MM.1S (cell line): Measurements from ENCODE around the gene EFCAB5.
"Not testable (repeated sequence)": the region's sequence is repeated elsewhere in the genome, so short reads cannot be mapped to it uniquely, and the experiment has no call there.

ENCODE experiments used
- DNase-seq: peaks from one replicate; pipeline ENCODE4 v3.0.0-alpha.2; 2015
- H2AFZ ChIP-seq: fragments of 300-600 bp; sonication (generic); 2 replicates; pipeline ENCODE4 v1.6.0; 2016; ENCODE audit warnings: antibody characterized with exemption, low read length
- H3F3A ChIP-seq: fragments of 300-600 bp; sonication (generic); 2 replicates; pipeline ENCODE4 v1.6.1; 2016; ENCODE audit warnings: mild to moderate bottlenecking, antibody characterized with exemption, low read length, moderate library complexity, mixed read lengths; ENCODE audit not compliant: insufficient read depth
- H3K27ac ChIP-seq: fragments of 300-600 bp; sonication (generic); 2 replicates; pipeline ENCODE4 v1.5.1; 2016; ENCODE audit warnings: mild to moderate bottlenecking, low read length
- H3K27me3 ChIP-seq: fragments of 300-600 bp; sonication (generic); replicated peaks from 2 replicates; pipeline ENCODE4 v1.6.0; 2016; ENCODE audit warnings: low read length; ENCODE audit not compliant: insufficient read depth
- H3K36me3 ChIP-seq: fragments of 300-600 bp; sonication (generic); replicated peaks from 2 replicates; pipeline ENCODE4 v1.6.1; 2016; ENCODE audit warnings: mild to moderate bottlenecking, low read length, mixed read lengths; ENCODE audit not compliant: insufficient read depth
- H3K4me1 ChIP-seq: fragments of 300-600 bp; sonication (generic); 2 replicates; pipeline ENCODE4 v1.6.1; 2016; ENCODE audit warnings: low read length, mixed read lengths
- H3K4me2 ChIP-seq: fragments of 300-600 bp; sonication (generic); 2 replicates; pipeline ENCODE4 v1.6.0; 2016; ENCODE audit warnings: low read depth, low read length
- H3K4me3 ChIP-seq: fragments of 300-600 bp; sonication (generic); 2 replicates; pipeline ENCODE4 v1.5.1; 2016; ENCODE audit warnings: low read length, mixed read lengths
- H3K79me2 ChIP-seq: fragments of 300-600 bp; sonication (generic); 2 replicates; pipeline ENCODE4 v1.6.1; 2016; ENCODE audit warnings: mixed run types, low read length, mixed read lengths
- H3K9ac ChIP-seq: fragments of 300-600 bp; sonication (generic); 2 replicates; pipeline ENCODE4 v1.6.1; 2016; ENCODE audit warnings: low read length, mixed read lengths
- H3K9me2 ChIP-seq: fragments of 300-600 bp; sonication (generic); replicated peaks from 2 replicates; pipeline ENCODE4 v1.6.1; 2016; ENCODE audit warnings: mild to moderate bottlenecking, low read length, mixed read lengths; ENCODE audit not compliant: insufficient read depth
- H3K9me3 ChIP-seq: fragments of 300-600 bp; sonication (generic); replicated peaks from 2 replicates; pipeline ENCODE4 v1.6.1; 2016; ENCODE audit warnings: mild to moderate bottlenecking, low read length, mixed read lengths; ENCODE audit not compliant: insufficient read depth
- H4K20me1 ChIP-seq: fragments of 300-600 bp; sonication (generic); 2 replicates; pipeline ENCODE4 v1.6.1; 2016; ENCODE audit warnings: mild to moderate bottlenecking, low read length, moderate library complexity, mixed read lengths; ENCODE audit not compliant: insufficient read depth
- EZH2 ChIP-seq: fragments of 300-600 bp; sonication (generic); optimal IDR thresholded peaks from 2 replicates; pipeline ENCODE3; 2017; ENCODE audit warnings: low read depth, mild to moderate bottlenecking, antibody characterized with exemption, low read length, mixed read lengths
- EZH2phosphoT487 ChIP-seq: fragments of 300-600 bp; sonication (generic); IDR thresholded peaks from 2 replicates; pipeline ENCODE4 v1.6.1; 2018; ENCODE audit warnings: antibody characterized with exemption, low read length
- TF ChIP-seq, protein P1 (sequence below): fragments of 300-600 bp; sonication (generic); IDR thresholded peaks from 2 replicates; pipeline ENCODE4 v1.5.1; 2016; ENCODE audit warnings: antibody characterized with exemption, low read length, mixed read lengths

EFCAB5 gene

GRCh38 chr17:30116345-30116660 is 174.9 kb downstream of the EFCAB5 start:
- peak overlapping the region; percentile 87 for H3K9ac ChIP-seq
- H3K4me3 ChIP-seq, result peak overlapping the region; percentile 93
- peak overlapping the region; percentile 95 for H2AFZ ChIP-seq
- TF ChIP-seq EZH2, result no peak
- TF ChIP-seq EZH2phosphoT487, result no peak
- TF ChIP-seq, protein P1, sequence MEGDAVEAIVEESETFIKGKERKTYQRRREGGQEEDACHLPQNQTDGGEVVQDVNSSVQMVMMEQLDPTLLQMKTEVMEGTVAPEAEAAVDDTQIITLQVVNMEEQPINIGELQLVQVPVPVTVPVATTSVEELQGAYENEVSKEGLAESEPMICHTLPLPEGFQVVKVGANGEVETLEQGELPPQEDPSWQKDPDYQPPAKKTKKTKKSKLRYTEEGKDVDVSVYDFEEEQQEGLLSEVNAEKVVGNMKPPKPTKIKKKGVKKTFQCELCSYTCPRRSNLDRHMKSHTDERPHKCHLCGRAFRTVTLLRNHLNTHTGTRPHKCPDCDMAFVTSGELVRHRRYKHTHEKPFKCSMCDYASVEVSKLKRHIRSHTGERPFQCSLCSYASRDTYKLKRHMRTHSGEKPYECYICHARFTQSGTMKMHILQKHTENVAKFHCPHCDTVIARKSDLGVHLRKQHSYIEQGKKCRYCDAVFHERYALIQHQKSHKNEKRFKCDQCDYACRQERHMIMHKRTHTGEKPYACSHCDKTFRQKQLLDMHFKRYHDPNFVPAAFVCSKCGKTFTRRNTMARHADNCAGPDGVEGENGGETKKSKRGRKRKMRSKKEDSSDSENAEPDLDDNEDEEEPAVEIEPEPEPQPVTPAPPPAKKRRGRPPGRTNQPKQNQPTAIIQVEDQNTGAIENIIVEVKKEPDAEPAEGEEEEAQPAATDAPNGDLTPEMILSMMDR, result no peak
- H3K27ac ChIP-seq, result peak overlapping the region; percentile 40; the same call in 1 of the 2 replicates
- no peaks in the 10 kb centered on the region for H3K27me3 ChIP-seq
- H3F3A ChIP-seq, result peaks cover 30% of the 10 kb centered on the region
- H3K4me2 ChIP-seq, result peak overlapping the region; percentile 65; the same call in 1 of the 2 replicates
- peaks cover 25% of the 10 kb centered on the region for H3K4me1 ChIP-seq
- 0 out of 2 replicates have a peak, but pooled peaks cover 9% of the 10 kb centered on the region for H3K36me3 ChIP-seq
- no peaks in the 10 kb centered on the region for H3K9me3 ChIP-seq
- no peaks in the 10 kb centered on the region for H3K9me2 ChIP-seq
- H4K20me1 ChIP-seq, result no peaks in the 10 kb centered on the region
- H3K79me2 ChIP-seq, result peaks cover 40% of the 10 kb centered on the region
- no peak for DNase-seq

DNA sequence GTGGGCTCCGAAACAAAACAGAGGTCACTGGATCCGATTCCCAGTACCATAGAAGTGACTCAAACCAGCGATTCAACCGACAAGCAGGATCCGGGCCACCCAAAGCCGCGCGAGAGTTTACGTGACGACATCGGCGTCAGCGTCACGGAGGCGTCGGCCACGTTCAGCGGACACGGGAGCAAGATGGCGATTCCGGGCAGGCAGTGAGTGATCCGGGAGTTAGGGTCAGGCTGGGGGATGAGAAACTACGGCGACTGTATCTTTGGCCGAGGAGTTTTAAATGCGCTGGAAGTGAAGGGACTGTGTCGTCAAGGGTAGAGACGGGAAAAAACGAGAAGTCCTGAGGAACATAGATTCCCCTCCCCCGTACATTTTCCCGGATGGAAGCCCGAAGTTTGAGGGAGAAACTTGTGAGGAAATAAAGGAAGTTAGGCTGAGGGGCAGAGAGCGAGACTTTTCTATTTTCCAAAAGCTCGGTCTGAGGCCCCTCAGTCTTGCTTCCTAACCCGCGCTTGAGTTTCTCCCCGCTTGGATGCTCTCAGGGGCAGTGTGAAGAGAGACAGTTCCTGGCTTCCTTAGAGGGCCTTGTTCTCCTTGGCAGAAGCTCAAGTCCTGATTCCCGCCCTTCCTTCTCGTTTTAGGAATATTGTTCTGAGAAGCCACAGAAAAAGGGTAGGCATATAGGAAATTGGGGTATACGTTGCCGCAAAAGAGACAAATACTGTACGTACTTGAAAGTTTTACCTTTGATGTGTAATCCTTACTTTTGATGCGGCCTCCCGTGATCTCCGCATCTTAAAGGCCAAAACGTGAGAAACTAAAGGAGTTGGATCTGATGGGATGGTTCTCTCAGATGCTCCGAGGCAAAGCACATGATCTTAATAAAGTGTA is 175.5 kb downstream of the EFCAB5 start, which contains the start of gene NSRP1:
Gene NSRP1 (plus strand): TSS at position 156 of the 891 bp plus-strand sequence. CDS start 28 bp downstream, at position 184.
- TF ChIP-seq, protein P1, result no peak
- TF ChIP-seq EZH2phosphoT487, result no peak
- TF ChIP-seq EZH2, result no peak
- Histone ChIP-seq H3K79me2 (peaks cover 40% of the 10 kb centered on the region), H3K36me3 (0 out of 2 replicates have a peak, but pooled peaks cover 9% of the 10 kb centered on the region)

DNA sequence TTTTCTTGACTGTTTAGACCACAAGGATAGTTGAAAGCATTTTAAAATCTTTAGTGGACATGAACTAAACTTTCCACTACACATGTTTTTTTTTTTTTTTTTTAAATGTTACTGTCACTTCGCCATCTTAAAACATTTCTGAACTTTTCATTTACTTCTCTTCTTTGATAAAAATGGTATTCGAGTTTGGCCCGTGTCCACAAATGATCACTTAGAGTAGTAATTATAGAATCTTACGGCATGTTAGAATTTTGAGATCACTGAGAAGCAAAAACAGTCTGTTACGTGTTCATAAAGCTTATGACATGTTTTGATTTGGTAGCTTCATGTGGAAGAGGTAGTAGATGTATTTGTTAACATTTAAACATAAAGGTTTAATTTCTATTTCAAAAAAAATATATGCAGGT is 176.2 kb downstream of the EFCAB5 start:
- Histone ChIP-seq H4K20me1 (no peaks in the 10 kb centered on the region), H3K9ac (peak overlapping the region; percentile 87; the same call in 1 of the 2 replicates), H3K4me3 (peak overlapping the region; percentile 93), H3K27me3 (no peaks in the 10 kb centered on the region), H3K36me3 (0 out of 2 replicates have a peak, but pooled peaks cover 9% of the 10 kb centered on the region), H3K4me1 (peaks cover 24% of the 10 kb centered on the region), H3F3A (peaks cover 29% of the 10 kb centered on the region), H3K9me2 (no peaks in the 10 kb centered on the region), H3K79me2 (peaks cover 44% of the 10 kb centered on the region), H3K4me2 (peak overlapping the region; percentile 65), H3K27ac (no peak overlapping the region), H3K9me3 (no peaks in the 10 kb centered on the region), H2AFZ (no peak overlapping the region)
- no peak for TF ChIP-seq EZH2
- TF ChIP-seq, protein P1, result no peak
- no peak for TF ChIP-seq EZH2phosphoT487
- DNase-seq, result no peak

More for the DNA sequence above, 175.5 kb downstream of the EFCAB5 start, which contains the start of gene NSRP1:
- H2AFZ ChIP-seq, result peak within 1 kb of the TSS; percentile 95
- H3K9me3 ChIP-seq, result no peaks in the 10 kb centered on the region
- peak within 1 kb of the TSS; percentile 40 for H3K27ac ChIP-seq
- H3K4me1 ChIP-seq, result peaks cover 28% of the 10 kb centered on the region
- peaks cover 33% of the 10 kb centered on the region for H3F3A ChIP-seq
- peak; percentile 93 for DNase-seq
- H4K20me1 ChIP-seq, result no peaks in the 10 kb centered on the region
- peak within 1 kb of the TSS; percentile 87 for H3K9ac ChIP-seq
- H3K27me3 ChIP-seq, result no peaks in the 10 kb centered on the region
- H3K4me2 ChIP-seq, result peak within 1 kb of the TSS; percentile 65
- peak within 1 kb of the TSS; percentile 93 for H3K4me3 ChIP-seq
- no peaks in the 10 kb centered on the region for H3K9me2 ChIP-seq

DNA sequence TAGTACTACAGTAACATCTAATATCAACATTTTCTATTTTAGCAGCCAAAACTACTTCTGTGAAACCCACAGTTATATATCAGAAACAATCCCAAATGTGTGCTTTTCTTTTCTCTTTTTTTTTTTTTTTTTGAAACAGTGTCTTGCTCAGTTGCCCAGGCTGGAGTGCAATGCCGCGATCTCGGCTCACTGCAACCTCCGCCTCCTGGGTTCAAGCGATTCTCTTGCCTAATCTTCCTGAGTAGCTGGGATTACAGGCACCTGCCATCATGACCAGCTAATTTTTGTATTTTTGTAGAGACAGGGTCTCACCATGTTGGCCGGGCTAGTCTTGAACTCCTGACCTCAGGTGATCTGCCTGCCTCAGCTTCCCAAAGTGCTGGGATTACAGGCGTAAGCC is 177.2 kb downstream of the EFCAB5 start:
- peaks cover 20% of the 10 kb centered on the region for H3F3A ChIP-seq
- not testable (repeated sequence) for H3K9ac ChIP-seq, H4K20me1 ChIP-seq, DNase-seq, H3K4me2 ChIP-seq, H3K9me2 ChIP-seq, H2AFZ ChIP-seq, H3K27me3 ChIP-seq, H3K36me3 ChIP-seq, H3K4me3 ChIP-seq, H3K27ac ChIP-seq, H3K9me3 ChIP-seq
- H3K4me1 ChIP-seq, result peaks cover 16% of the 10 kb centered on the region
- H3K79me2 ChIP-seq, result peaks cover 51% of the 10 kb centered on the region
